WERI-Rb-1 (cell line): ENCODE data around the gene RGS9.

ENCODE experiments used
- DNase-seq: peaks from one replicate; pipeline ENCODE4 v3.0.0-alpha.2; 2020
- H3K27ac ChIP-seq: fragments of 250-450 bp; sonication (Bioruptor Pico); 2 replicates; pipeline ENCODE4 v1.5.1; 2020; ENCODE audit warnings: mild to moderate bottlenecking, moderate library complexity
- H3K27me3 ChIP-seq: fragments of 250-450 bp; sonication (Bioruptor Pico); 2 replicates; pipeline ENCODE4 v1.5.1; 2021; ENCODE audit warnings: mild to moderate bottlenecking, low read depth, moderate library complexity; ENCODE audit not compliant: insufficient read depth, severe bottlenecking
- H3K36me3 ChIP-seq: fragments of 250-450 bp; sonication (Bioruptor Pico); 2 replicates; pipeline ENCODE4 v1.5.1; 2020; ENCODE audit warnings: mild to moderate bottlenecking, moderate library complexity
- H3K4me3 ChIP-seq: 2 replicates; pipeline ENCODE4 v1.5.1; 2011; ENCODE audit warnings: low read depth, mild to moderate bottlenecking, control low read depth, low read length
- H3K9me3 ChIP-seq: fragments of 250-450 bp; sonication (Bioruptor Pico); 2 replicates; pipeline ENCODE4 v1.5.1; 2021; ENCODE audit warnings: mild to moderate bottlenecking, moderate library complexity; ENCODE audit not compliant: severe bottlenecking
- TF ChIP-seq, protein P1 (sequence below): IDR thresholded peaks from 2 replicates; pipeline ENCODE4 v1.5.1; 2011; ENCODE audit warnings: low read depth, mild to moderate bottlenecking, control low read depth, inconsistent platforms, low read length

Gene RGS9

DNA sequence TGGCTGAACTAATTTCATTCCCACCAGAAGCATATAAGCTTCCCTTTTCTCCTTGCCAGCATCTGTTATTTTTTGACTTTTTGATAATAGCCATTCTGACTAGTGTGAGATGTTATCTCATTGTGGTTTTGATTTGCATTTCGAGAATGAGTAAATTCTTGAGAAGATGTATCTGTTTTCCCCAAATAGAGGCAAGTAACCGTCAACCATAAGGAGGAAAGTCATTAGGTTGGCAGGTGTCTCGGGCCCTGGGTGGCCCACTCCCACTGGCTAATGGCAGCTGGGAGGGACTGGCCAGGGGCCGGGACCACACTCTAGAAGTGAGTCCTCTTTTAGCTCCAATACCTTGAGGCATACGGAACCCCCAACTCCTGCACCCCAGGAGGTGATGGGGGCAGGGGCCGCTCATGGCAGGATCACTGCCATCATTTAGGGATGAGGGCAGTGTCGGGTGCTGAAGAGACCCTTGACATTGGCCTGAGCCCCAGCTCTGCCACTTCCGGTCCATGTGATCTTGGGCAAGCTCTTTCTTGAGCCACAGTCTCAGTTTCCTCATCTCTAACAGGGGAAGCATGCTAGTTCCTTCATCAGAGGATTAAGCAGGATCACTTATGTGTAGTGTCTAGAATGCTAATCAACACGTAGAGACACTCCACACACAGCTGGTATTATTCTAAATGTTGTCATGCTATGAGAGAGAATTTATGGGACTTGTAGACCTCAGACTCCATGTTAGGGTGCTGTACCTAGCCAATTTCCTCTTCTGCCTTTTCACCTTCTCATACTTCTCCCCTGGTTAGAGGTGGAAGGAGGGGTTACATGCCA is 44.3 kb downstream of the RGS9 start:
- Histone ChIP-seq H3K27me3 (no peaks in the 10 kb centered on the region), H3K4me3 (no peak overlapping the region), H3K9me3 (peaks cover 2% of the 10 kb centered on the region), H3K27ac (no peak overlapping the region), H3K36me3 (no peaks in the 10 kb centered on the region)
- TF ChIP-seq, protein P1, sequence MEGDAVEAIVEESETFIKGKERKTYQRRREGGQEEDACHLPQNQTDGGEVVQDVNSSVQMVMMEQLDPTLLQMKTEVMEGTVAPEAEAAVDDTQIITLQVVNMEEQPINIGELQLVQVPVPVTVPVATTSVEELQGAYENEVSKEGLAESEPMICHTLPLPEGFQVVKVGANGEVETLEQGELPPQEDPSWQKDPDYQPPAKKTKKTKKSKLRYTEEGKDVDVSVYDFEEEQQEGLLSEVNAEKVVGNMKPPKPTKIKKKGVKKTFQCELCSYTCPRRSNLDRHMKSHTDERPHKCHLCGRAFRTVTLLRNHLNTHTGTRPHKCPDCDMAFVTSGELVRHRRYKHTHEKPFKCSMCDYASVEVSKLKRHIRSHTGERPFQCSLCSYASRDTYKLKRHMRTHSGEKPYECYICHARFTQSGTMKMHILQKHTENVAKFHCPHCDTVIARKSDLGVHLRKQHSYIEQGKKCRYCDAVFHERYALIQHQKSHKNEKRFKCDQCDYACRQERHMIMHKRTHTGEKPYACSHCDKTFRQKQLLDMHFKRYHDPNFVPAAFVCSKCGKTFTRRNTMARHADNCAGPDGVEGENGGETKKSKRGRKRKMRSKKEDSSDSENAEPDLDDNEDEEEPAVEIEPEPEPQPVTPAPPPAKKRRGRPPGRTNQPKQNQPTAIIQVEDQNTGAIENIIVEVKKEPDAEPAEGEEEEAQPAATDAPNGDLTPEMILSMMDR, result no peak
- DNase-seq, result no peak

DNA sequence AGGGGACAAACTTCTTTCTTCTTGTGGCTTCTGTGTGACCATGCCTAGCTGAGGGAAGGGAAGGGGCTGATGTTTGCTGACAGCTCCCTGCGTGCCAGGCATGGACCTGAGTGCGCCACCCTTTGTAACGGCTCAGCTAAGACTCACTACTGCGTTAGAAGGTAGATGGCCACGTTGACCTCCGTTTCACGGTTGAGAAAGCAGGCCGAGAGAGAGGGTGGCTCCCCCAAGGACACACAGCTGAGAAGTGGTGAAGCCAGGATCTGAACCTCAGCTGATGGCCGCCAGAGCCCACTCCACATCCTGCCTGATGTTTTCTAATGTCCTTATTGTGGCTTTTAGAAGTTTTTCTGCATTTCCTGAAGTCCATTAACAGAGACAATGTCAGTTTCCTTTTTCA is 45.1 kb downstream of the RGS9 start:
- H3K4me3 ChIP-seq, result no peak overlapping the region
- H3K27me3 ChIP-seq, result no peaks in the 10 kb centered on the region
- H3K27ac ChIP-seq, result no peak overlapping the region
- no peak for DNase-seq
- peaks cover 2% of the 10 kb centered on the region for H3K9me3 ChIP-seq
- H3K36me3 ChIP-seq, result no peaks in the 10 kb centered on the region
- TF ChIP-seq, protein P1, result no peak

DNA sequence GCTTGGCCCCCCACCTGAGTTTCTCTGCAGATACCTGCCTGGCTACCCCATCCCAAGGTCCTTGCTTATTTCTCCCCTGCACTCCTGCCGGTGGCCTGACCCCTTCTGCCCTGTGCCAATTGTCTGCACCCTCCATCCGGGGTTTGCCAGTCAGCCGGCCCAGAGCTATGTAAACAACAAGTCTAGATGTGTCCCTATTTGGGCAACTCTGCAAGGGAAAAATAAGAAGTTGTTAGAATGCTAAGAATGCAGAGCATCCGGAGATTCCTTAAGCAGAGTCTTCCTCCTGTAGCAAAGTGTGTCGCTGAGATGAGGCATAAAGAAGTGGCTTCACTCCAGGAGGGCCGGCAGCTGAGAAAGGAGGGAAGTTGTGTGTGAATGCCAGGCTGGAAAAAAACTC is 46.6 kb downstream of the RGS9 start:
- no peak for DNase-seq
- Histone ChIP-seq H3K27me3 (no peaks in the 10 kb centered on the region), H3K27ac (no peak overlapping the region), H3K36me3 (no peaks in the 10 kb centered on the region), H3K4me3 (no peak overlapping the region), H3K9me3 (peaks cover 4% of the 10 kb centered on the region)
- TF ChIP-seq, protein P1, result no peak

DNA sequence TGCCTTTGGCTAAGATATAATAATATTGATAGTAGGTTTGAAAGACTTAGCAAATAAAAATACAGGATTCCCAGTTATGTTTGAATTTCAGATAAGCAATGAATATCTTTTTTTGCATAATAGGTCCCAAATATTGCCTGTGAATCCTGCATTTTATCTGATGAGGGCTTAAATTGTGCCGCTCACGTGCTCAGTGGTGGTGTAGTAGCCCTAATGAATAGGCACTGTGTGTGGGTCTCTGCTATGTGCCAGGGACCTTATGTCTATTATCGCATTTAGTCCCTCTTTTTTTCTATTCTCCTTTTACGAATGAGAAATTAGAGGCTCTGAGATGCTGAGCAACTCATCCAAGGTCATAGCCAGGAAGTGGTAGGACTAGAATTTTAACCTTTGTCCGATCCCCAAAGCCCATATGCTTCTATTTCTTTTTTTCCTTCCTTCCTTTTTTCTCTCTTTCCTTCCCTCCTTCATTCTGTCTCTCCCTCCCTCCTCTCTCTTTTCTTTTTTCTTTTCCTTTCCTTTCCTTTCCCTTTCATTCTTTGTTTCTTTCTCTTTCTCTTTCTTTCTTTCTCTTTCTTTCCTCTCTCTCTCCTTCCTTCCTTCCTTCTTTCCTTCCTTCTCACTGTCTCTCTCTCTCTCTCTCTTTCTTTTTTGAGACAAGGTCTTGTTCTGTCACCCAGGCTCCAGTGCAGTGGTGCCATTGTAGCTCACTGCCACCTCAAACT is 47.2 kb downstream of the RGS9 start:
- no peak for DNase-seq
- TF ChIP-seq, protein P1, result no peak
- H3K27me3 ChIP-seq, result no peaks in the 10 kb centered on the region
- H3K9me3 ChIP-seq, result peaks cover 4% of the 10 kb centered on the region
- no peak overlapping the region for H3K27ac ChIP-seq
- H3K36me3 ChIP-seq, result no peaks in the 10 kb centered on the region
- H3K4me3 ChIP-seq, result no peak overlapping the region

DNA sequence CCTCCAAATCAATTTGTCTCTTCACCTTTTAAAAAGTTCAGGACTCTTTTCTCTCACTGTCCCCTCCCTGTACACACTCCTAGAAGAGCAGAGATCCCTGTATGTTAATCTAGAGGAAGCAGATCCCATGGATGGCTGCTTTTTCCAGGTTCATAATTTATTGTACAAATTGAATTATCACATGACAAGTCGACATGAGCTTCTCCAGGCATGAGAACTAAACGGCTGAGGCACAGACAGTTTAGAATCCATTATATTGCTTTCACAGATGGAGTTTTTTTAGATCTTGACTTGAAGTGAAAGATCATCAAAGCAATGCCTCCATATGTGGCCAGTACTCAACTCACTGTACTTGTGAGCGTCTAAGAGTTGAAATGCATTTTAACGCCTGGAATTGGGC is 47.9 kb downstream of the RGS9 start:
- Histone ChIP-seq H3K27ac (no peak overlapping the region), H3K4me3 (no peak overlapping the region), H3K27me3 (no peaks in the 10 kb centered on the region), H3K36me3 (no peaks in the 10 kb centered on the region), H3K9me3 (peaks cover 4% of the 10 kb centered on the region)
- no peak for DNase-seq
- TF ChIP-seq, protein P1, result no peak
